G401 (cell line): Measurements from ENCODE around the gene PLVAP. TPM values are rescaled to one million over a fixed set of nuclear protein-coding genes. Genes with fewer than 3 reads are reported as not detected.

Experiments
- DNase-seq: peaks from one replicate; pipeline ENCODE4 v3.0.0-alpha.2; 2015; ENCODE audit warnings: low spot score
- in situ Hi-C: cut with HindIII; loops from 2 replicates; pipeline ENCODE4 v1.10.0; 2016; ENCODE audit warnings: low sequenced_read_pairs, mixed read lengths
- total RNA-seq: library from RNA; depleted of rRNA; stranded (reverse); fragments of >200 nt; shearing (Covaris generic); gene quantifications from 2 replicates; pipeline ENCODE4 v1.2.3, GENCODE V29; 2014; rRNA removed

Gene PLVAP, protein sequence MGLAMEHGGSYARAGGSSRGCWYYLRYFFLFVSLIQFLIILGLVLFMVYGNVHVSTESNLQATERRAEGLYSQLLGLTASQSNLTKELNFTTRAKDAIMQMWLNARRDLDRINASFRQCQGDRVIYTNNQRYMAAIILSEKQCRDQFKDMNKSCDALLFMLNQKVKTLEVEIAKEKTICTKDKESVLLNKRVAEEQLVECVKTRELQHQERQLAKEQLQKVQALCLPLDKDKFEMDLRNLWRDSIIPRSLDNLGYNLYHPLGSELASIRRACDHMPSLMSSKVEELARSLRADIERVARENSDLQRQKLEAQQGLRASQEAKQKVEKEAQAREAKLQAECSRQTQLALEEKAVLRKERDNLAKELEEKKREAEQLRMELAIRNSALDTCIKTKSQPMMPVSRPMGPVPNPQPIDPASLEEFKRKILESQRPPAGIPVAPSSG
- not detected in 2 replicates for total RNA-seq

DNA sequence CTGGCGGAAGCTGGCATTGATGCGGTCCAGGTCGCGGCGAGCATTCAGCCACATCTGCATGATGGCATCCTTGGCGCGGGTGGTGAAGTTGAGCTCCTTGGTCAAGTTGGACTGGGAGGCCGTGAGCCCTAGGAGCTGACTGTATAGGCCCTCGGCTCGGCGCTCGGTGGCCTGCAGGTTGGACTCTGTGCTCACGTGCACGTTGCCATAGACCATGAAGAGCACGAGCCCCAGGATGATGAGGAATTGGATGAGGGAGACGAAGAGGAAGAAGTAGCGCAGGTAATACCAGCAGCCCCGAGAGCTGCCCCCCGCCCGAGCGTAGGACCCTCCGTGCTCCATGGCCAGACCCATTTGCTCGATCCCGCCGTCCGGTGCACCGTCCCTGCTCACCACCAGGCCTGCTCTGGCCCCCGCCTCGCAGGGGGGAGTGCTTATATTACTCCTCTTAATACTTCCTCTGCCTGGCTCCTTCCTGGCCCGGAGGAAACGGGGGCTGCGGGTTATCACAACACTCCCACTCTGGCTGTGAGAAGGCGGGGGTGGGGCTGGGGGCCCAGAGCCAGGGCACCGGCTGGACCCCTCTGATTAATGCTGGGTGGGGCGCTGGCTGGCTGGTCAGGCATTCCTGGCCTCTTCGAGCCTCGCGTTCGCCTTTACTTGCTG lies at the start of gene PLVAP:
PLVAP (minus strand) TSS at position 408 of the 666 bp plus-strand sequence; CDS start at position 354, 54 bp downstream.
- in situ Hi-C loops = no loop called here
- no peak for DNase-seq

DNA sequence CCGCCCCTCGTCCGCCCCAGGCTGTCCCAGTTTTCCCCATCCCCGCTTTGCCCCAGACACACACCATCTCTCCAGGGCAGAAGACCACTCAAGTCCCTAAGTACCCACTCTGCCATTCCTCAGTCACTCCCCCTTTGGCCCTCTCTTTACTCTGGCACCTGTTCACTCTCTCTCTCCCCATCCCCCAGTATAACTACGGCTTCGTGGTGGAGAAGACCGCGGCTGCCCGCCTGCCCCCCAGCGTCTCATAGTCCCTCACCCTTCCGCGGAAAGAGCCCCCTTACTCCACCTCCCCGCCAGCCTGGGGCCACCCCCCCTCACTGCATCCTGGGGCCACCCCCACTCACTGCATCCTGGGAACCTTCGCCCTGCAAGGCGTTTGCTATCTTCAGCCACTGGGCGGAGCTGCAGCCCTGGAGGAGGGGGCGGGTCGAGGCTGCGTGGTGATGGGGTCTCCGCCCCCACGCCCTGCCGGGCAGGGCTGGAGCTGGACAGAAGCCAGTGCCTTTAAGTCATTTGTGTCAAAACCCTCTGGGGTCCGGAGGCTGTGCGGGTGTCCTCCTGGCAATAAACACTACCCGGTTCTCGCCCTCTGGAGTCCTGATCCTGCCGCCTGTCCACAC lies 47.7 kb upstream of the PLVAP start:
- in situ Hi-C loops = no loop called here
- DNase-seq = peak; percentile 32

DNA sequence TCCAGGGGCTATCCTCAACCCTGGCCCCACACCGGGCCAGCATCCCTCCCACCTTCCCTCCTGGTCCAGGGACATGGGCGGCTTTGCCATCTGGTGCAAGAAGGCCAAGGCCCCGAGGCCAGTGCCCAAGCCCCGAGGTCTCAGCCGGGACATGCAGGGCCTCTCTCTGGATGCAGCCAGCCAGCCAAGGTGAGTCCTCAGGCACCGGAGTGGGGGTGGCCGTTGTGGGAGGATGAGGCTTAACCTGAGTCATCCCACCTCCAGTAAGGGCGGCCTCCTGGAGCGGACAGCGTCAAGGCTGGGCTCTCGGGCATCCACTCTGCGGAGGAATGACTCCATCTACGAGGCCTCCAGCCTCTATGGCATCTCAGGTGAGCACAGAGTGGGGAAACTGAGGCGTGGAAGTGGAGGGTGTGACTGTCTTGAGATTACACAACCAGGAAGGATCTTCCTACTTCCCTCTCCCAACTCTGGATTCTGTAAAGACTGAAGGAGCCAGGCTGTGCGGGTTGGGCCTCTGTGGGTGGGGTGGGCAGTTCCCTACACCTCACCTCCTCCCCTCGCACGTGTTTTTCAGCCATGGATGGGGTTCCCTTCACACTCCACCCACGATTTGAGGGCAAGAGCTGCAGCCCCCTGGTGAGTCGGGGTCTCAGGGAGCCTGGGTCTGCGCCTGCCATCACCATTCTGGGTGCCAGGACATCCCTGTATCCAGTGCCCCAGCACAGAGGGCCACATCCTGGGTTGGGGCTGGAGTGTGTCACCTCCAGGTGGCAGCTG lies 46.5 kb upstream of the PLVAP start:
- DNase-seq = no peak
- in situ Hi-C loops = no loop called here

DNA sequence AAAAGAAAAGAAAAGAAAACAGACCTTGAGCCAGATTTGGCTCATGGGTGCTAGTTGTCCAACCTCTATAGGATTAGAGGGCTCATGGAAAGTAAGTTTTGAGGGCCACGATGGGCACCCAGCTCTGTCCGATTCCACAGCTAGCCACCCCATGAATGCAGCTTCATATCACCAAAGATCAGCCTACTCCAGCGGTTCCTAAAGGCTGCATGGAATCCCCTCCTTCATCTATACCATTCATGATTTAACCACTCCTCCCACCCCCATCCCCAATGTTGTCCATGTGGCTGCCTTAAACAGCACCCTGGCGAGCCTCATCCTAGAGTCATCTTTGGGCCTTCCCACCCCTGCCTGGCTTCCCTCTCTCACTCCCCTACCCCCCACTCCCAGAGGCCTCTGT lies 44.8 kb upstream of the PLVAP start:
- in situ Hi-C loops = no loop called here
- DNase-seq = no peak

DNA sequence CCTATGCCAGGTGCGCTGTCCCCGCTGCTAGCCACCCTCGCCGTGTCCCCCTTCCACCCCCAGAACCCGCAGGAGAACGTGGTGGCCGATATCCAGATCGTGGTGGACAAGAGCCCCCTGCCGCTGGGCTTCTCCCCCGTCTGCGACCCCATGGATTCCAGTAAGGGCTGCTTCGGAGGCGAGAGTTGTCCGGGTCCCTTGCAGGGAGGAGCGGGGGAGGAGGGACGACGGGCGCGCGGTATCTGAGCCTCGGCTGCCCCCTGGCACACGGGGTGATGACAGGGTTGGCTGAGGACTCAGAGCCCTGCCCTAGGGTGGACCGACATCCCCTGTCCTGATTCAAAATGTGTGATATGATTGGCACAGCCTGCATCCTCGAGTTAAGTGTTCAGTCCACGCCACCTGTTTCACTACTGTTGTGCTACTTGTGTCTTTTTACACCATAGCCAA lies 43.4 kb upstream of the PLVAP start:
- no peak for DNase-seq
- in situ Hi-C loops = no loop called here

DNA sequence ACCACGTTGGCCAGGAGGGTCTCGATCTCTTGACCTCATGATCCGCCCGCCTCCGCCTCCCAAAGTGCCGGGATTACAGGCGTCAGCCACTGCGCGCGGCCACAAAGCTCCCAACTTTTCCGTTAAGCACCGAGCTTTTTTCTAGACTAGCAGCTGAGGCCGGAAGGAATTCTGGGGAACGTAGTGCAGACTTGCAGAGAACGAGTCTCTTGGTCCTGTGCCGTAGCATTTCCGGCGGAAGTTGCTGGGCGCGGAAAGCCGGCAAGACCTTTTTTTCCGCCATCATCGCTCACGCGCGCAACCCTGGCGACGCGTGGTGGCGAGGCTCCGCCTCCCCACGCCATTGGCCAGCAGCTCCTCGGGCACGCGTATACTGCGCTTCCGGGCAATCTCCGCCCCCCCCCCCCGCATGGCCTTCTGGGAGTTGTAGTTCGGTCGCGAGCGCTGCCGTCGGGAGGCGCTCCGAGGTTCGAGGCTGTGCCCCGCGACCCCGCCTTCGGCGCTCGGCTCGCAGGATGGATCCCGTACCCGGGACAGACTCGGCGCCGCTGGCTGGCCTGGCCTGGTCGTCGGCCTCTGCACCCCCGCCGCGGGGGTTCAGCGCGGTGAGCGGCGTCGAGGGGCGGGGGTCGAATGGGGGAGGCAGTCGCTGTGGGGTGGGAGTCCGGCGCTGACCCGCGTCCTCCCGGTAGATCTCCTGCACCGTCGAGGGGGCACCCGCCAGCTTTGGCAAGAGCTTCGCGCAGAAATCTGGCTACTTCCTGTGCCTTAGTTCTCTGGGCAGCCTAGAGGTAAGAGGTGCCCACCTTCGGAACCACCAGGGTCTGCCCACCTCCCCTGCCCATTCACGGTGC lies 42.7 kb upstream of the PLVAP start, which contains the start of gene MVB12A:
MVB12A (plus strand) TSS at position 427 of the 854 bp plus-strand sequence; CDS start at position 516, 89 bp downstream.
- in situ Hi-C loops = no loop called here
- peak; percentile 99 for DNase-seq

DNA sequence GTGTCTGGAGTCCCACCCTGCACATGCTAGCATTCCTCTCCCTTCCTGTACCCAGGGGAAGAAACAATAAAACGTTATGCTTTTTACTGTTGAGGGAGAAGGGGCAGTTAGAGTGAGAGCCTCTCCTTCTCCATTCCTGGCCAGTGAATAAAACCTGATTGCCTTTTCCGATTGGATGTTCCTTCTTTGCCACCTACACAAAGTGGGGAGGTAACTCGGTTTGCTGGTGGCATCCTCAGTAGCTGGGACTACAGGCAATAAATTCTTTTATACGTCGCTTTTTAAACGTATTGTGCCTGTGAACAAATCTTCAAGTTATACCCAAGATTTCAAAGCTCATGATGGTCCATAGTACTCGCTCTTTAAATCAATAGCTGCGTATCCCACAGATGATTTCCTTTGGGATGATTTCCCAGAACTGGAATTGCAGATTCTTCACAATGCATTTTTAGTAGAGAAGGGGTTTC lies 42.0 kb upstream of the PLVAP start:
- DNase-seq = no peak
- in situ Hi-C loops = no loop called here

DNA sequence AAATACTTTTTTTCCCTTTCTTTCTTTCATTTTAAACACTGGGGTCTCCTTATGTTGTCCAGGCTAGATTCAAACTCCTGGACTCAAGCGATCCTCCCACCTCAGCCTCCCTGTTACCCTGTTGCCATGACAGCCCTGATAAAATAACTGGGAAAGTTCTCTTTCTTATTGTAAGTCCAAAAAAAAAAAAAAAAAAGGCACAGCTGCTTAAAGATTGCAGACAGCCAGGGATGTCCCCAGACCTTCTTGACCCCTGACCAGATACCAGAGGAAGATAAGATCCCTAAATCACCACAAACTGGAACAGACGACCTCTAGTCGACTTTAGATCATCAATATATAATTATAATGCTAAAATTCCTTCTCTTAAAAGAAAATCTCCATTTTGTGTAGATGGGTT lies 41.6 kb upstream of the PLVAP start:
- no peak for DNase-seq
- in situ Hi-C loops = no loop called here

DNA sequence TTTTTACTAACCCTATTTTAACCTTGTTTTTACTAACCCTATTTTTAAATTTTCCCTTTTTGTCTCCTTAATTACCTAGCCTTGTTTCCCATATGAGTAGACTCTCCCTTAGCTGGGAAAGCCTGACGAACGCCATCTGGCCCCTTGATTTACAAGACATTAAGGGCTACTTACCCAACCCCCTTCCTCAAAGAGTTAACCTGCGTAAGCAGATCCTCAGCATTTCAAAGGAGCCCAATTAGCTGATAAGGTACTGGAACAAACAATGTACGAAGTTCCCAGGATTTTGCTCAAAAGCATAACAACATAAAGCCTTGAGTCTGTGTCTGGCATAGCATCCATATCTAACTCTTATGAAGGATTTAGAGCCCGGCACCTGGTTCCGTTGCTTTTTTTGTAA lies 38.0 kb upstream of the PLVAP start:
- in situ Hi-C loops = no loop called here
- DNase-seq = no peak

DNA sequence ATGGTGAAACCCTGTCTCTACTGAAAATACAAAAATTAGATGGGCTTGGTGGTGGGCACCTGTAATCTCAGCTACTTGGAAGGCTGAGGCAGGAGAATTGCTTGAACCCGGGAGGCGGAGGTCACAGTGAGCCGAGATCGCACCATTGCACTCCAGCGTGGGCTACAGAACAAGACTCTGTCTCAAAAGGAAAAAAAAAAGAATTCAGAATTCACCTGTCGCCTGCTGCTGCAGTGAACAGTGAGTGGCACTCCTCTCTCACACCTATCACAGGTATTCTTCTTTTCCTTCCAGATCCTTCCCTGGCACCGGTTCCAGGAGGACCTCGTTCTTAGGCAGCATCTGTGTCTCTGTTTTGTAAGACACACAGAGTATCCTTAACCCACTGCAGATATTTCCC lies 37.0 kb upstream of the PLVAP start:
- no peak for DNase-seq
- in situ Hi-C loops = no loop called here

DNA sequence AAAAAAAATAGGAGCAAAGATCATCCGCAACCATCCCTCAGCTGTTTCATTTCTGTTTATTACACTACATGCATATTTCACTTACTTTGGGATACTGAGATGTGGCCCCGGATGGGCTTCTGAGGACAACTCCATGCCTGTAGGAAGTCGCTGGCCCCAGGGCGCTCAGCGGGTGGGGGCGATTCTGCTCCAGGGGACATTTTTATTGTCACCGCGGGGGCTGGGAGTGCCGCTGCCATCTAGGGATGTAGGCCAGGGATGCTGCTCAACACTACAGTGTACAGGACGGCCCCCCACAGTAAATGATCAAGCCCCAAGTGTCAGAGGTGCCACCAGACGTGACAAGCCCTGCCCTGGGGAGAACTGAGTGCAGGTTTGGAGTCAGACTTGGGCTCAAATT lies 34.7 kb upstream of the PLVAP start:
- in situ Hi-C loops = no loop called here

DNA sequence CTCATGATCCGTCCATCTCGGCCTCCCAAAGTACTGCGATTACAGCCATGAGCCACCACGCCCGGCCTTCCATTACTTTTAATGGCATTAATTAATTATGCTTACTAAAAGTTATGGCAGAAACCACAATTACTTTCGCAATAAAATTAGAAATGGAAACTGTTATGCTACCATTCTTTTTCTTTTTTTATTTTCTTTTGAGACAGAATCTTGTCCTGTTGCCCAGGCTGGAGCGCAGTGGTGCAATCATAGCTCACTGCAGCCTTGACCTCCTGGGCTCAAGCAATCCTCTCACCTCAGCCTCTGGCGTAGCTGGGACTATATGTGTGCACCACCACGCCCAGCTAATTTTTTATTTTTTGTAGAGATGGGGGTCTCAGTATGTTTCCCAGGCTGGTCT lies 32.8 kb upstream of the PLVAP start:
- in situ Hi-C loops = no loop called here
- DNase-seq = no peak

More for the DNA sequence above, 34.7 kb upstream of the PLVAP start:
- DNase-seq = no peak

DNA sequence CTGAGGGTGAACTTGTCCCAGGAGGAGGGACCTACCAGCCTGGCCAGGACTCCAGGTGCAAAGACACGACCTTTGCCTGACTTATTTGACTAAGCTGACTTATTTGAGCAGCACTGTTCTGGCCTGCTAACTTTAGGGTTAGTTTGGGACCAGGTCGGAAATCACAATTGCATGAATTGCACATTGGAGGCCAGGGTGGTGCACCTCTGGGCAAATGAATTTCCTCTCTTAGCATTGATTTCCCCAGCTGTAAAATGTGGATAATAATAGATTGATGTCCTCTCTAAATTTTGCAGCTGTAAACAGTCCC lies 29.7 kb upstream of the PLVAP start:
- no peak for DNase-seq
- in situ Hi-C loops = no loop called here

DNA sequence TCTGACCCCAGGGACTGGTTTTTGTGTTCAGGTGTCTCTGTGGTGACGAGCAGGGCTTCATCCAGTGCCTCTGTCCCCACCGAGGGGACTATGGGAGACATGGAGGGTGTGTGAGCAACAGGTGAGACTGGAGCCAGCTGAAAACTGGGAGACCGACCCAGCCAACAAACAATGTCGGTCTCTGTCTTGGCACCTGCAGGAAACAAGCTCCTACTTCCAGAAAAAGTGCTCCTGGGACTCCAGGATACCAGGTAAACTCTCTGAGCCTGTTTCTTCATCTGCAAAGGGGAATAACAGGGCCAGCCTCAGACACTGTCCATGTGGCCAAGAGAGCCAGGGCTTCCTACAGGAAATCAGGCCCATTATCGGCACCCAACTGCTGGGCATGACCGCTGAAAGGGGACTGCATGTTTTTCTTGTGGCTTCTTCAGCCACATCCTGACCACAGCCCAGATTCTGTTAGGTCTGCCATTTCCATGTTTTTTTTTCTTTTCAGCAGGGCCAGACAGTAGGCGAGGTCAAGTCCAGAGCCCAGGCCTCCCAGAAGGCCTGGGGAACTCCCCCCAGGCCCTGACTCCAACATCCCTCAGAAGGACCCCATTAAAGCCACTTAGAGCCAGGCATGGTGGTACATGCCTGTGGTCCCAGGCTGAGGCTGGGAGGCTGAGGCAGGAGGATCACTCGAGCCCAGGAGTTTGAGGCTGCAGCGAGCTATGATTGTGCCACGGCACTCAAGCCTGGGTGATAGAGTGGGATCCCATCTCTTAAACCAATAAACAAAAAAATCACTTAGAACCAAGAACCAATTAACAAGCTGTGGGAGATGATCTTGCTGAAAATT lies 29.1 kb upstream of the PLVAP start:
- no peak for DNase-seq
- in situ Hi-C loops = no loop called here

DNA sequence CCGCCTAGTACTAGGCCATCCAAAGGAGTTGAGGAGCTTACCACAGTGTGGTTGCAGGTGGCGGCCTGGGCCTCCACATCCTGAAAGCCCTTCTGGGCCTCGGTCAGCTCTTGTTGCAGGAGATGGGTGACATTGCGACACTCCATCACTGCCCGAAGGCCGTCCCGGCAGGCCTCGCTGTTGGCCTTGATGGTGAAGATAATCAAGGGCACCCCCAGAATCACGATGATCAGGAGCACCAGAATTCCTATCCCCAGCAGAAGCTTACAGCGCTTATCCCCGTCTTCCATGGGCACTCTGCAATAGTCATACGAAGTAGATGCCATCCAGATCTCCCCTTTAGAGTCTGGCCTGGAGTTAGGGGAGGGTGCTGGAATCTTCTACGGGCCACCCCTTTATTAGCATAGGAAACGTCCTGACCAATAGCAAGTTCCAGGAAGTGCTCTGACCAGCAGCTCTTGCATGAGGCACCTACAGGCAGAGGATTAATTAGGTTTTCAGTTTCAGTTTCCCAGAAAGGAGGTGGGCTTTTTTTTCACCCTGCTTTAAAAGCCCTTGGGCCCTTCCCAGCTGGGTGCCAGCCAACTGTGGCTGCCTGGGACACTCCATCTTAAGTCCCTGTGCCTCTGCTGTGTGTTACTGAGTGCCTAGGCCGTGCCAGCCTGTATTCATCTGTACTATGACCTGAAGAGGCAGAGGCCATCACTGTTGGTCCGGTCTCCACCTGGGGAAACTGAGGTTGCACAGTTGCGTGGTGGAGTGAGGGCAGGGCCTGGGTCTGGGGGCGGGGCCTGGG lies 28.3 kb upstream of the PLVAP start, which contains the start of gene BST2:
BST2 (minus strand) TSS at position 381 of the 796 bp plus-strand sequence; CDS start at position 326, 55 bp downstream.
- in situ Hi-C loops = no loop called here
- peak; percentile 59 for DNase-seq

DNA sequence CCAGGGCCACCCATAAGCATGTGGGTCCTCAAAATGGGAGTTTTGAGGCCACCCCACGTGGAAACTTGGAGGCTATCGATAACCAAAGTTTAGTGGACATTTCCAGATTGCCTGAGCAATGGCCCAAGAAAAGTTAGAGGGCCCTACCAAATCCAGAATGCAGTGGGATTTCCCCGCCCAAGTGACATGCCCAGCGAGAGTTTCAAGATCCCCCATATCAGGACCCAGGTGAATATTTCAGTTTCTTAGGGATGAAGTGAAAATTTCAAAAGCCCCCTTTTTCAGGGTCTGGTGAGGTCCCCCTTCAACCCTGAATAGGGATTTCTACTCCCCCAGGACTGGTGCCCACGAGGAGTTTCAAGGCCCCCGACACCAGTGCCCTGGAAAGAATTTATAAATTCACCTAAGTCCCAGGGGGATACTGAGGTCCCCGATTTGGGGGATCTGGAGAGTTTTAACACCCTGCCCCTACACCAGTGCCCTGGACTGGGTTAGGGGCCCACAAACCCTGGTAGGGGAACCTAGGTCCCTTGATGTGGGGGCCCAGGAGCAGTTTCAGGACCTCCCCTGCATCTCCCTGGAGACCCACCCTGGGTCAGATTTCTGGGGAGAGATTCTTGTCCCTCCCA lies 27.6 kb upstream of the PLVAP start:
- DNase-seq = no peak
- in situ Hi-C loops = no loop called here
